22Rv1 (cell line): Measurements from ENCODE around the gene ADGRD1.

Experiments used
- H3K27ac ChIP-seq: fragments of 450-650 bp; 2 replicates; pipeline ENCODE4 v1.5.1; 2017
- CTCF ChIP-seq: fragments of 450-650 bp; IDR thresholded peaks from 2 replicates; pipeline ENCODE4 v1.5.1; 2017; ENCODE audit warnings: mild to moderate bottlenecking
- ZFX ChIP-seq: fragments of 450-650 bp; IDR thresholded peaks from 2 replicates; pipeline ENCODE4 v1.6.1; 2017; ENCODE audit warnings: antibody characterized with exemption, borderline replicate concordance

Gene ADGRD1

GRCh38 chr12:131176926-131177325 lies 223.2 kb downstream of the ADGRD1 start:
- H3K27ac ChIP-seq, result no peak overlapping the region
- no peak for TF ChIP-seq CTCF
- TF ChIP-seq ZFX, result no peak

- TF ChIP-seq CTCF, result no peak
- TF ChIP-seq ZFX, result no peak
Observed at GRCh38 chr12:131177599-131177998, 223.9 kb downstream of the ADGRD1 start.

GRCh38 chr12:131187602-131188001 lies 233.9 kb downstream of the ADGRD1 start:
- TF ChIP-seq CTCF, result no peak
- no peak for TF ChIP-seq ZFX
- H3K27ac ChIP-seq, result no peak overlapping the region

More at GRCh38 chr12:131177599-131177998, 223.9 kb downstream of the ADGRD1 start:
- H3K27ac ChIP-seq, result no peak overlapping the region

- no peak overlapping the region for H3K27ac ChIP-seq
- TF ChIP-seq ZFX, result no peak
- TF ChIP-seq CTCF, result no peak
Observed at GRCh38 chr12:131188131-131189050, 234.7 kb downstream of the ADGRD1 start.

- TF ChIP-seq CTCF (no peak), ZFX (no peak)
- no peak overlapping the region for H3K27ac ChIP-seq
Observed at GRCh38 chr12:131189781-131190180, 236.1 kb downstream of the ADGRD1 start.

- no peak overlapping the region for H3K27ac ChIP-seq
- TF ChIP-seq ZFX (no peak), CTCF (no peak)
Observed at GRCh38 chr12:131190965-131191364, 237.3 kb downstream of the ADGRD1 start.
